ENCODE measurements around the gene GGT5.

DNA sequence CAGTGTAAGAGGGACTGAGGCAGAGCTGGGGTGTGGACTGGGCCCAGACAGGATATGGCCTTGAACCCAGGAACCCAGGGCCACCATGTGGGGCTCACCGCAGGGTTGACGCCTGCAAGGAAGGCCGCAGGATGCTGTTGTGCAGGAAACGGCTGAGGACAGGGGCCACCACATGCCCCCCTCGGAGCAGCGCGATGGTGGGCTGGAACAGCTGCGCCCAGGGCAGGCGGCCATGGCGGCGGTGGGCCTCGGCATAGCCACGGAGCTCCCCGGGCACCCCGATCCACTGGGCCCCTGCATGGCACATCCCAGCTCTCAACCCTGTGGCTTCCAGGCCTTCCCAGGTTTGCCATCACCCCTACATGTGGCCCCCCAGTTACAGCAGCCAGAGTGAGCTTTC lies 12.2 kb downstream of the GGT5 start:
- TF ChIP-seq POLR2A (IDR thresholded peaks at IDR 0.05): no peak
- TF ChIP-seq, protein P1, sequence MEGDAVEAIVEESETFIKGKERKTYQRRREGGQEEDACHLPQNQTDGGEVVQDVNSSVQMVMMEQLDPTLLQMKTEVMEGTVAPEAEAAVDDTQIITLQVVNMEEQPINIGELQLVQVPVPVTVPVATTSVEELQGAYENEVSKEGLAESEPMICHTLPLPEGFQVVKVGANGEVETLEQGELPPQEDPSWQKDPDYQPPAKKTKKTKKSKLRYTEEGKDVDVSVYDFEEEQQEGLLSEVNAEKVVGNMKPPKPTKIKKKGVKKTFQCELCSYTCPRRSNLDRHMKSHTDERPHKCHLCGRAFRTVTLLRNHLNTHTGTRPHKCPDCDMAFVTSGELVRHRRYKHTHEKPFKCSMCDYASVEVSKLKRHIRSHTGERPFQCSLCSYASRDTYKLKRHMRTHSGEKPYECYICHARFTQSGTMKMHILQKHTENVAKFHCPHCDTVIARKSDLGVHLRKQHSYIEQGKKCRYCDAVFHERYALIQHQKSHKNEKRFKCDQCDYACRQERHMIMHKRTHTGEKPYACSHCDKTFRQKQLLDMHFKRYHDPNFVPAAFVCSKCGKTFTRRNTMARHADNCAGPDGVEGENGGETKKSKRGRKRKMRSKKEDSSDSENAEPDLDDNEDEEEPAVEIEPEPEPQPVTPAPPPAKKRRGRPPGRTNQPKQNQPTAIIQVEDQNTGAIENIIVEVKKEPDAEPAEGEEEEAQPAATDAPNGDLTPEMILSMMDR (IDR thresholded peaks at IDR 0.05): no peak
